GM19239 (cell line): Measurements from ENCODE around the gene ADGRD1.
"Not testable (repeated sequence)": the region's sequence is repeated elsewhere in the genome, so short reads cannot be mapped to it uniquely, and the experiment has no call there.

Experiments used
- DNase-seq: peaks from one replicate; pipeline ENCODE4 v3.0.0; 2011; ENCODE audit warnings: low spot score; ENCODE audit not compliant: insufficient read length
- FAIRE-seq: peaks from 2 replicates; lab custom pipeline; 2011; peaks lifted over from hg19 to GRCh38; lab: Jason Lieb, UNC

Gene ADGRD1

GRCh38 chr12:131065801-131066200 is 112.1 kb downstream of the ADGRD1 start:
- FAIRE-seq (no peak), DNase-seq (no peak)

GRCh38 chr12:131066207-131066885 is 112.6 kb downstream of the ADGRD1 start:
- no peak for FAIRE-seq

GRCh38 chr12:131066886-131067490 is 113.3 kb downstream of the ADGRD1 start:
- FAIRE-seq (no peak), DNase-seq (no peak)

More at GRCh38 chr12:131066207-131066885, 112.6 kb downstream of the ADGRD1 start:
- DNase-seq, result no peak

GRCh38 chr12:131067981-131068851 is 114.5 kb downstream of the ADGRD1 start:
- no peak for DNase-seq
- FAIRE-seq, result no peak

GRCh38 chr12:131068926-131069720 is 115.4 kb downstream of the ADGRD1 start:
- not testable (repeated sequence) for DNase-seq
- FAIRE-seq, result peak; percentile 28

GRCh38 chr12:131070136-131070535 is 116.4 kb downstream of the ADGRD1 start:
- FAIRE-seq, result not testable (repeated sequence)

GRCh38 chr12:131070668-131071067 is 117.0 kb downstream of the ADGRD1 start:
- not testable (repeated sequence) for FAIRE-seq, DNase-seq

More at GRCh38 chr12:131070136-131070535, 116.4 kb downstream of the ADGRD1 start:
- not testable (repeated sequence) for DNase-seq

- not testable (repeated sequence) for FAIRE-seq, DNase-seq
Observed at GRCh38 chr12:131071234-131071820, 117.6 kb downstream of the ADGRD1 start.

- FAIRE-seq, result not testable (repeated sequence)
Observed at GRCh38 chr12:131071950-131072349, 118.2 kb downstream of the ADGRD1 start.

GRCh38 chr12:131072451-131073230 is 118.9 kb downstream of the ADGRD1 start:
- no peak for FAIRE-seq

More at GRCh38 chr12:131071950-131072349, 118.2 kb downstream of the ADGRD1 start:
- DNase-seq, result not testable (repeated sequence)

GRCh38 chr12:131074221-131075083 is 120.7 kb downstream of the ADGRD1 start:
- FAIRE-seq (no peak), DNase-seq (no peak)

More at GRCh38 chr12:131072451-131073230, 118.9 kb downstream of the ADGRD1 start:
- DNase-seq, result no peak

GRCh38 chr12:131075194-131075593 is 121.5 kb downstream of the ADGRD1 start:
- no peak for FAIRE-seq
- DNase-seq, result no peak

GRCh38 chr12:131075611-131076010 is 121.9 kb downstream of the ADGRD1 start:
- FAIRE-seq, result no peak

GRCh38 chr12:131076296-131076695 is 122.6 kb downstream of the ADGRD1 start:
- DNase-seq (no peak), FAIRE-seq (no peak)

More at GRCh38 chr12:131075611-131076010, 121.9 kb downstream of the ADGRD1 start:
- no peak for DNase-seq

GRCh38 chr12:131076791-131077747 is 123.4 kb downstream of the ADGRD1 start:
- FAIRE-seq (no peak), DNase-seq (no peak)

- no peak for DNase-seq
- no peak for FAIRE-seq
Observed at GRCh38 chr12:131077931-131078391, 124.3 kb downstream of the ADGRD1 start.
